ENCODE data around the gene TMEM109. TPM values are rescaled to one million over a fixed set of nuclear protein-coding genes. Genes with fewer than 3 reads are reported as not detected.

The TMEM109 gene
- total RNA-seq, 1 experiment from 2014 or later, result 165 TPM

- Histone ChIP-seq H3K9me3 (ENCODE audit: low read length) (no peaks in the 10 kb centered on the region), H3K4me2 (ENCODE audit: low read length) (no peak overlapping the region), H3K4me1 (ENCODE audit: insufficient read depth, low read length) (no peaks in the 10 kb centered on the region), H3K9me2 (replicated peaks; ENCODE audit: low read length) (no peaks in the 10 kb centered on the region), H2AFZ (ENCODE audit: low read length) (0 out of 2 replicates have a peak overlapping the region, but pooled peaks have one; percentile 11), H3K4me3 (ENCODE audit: low read length) (no peak overlapping the region), H3K79me2 (ENCODE audit: low read length) (no peaks in the 10 kb centered on the region), H3K9ac (ENCODE audit: low read length) (no peak overlapping the region), H3K27me3 (ENCODE audit: low read length) (peaks cover 38% of the 10 kb centered on the region), H3F3A (ENCODE audit: low read length, unreplicated experiment) (no peaks in the 10 kb centered on the region), H3K27ac (ENCODE audit: low read length) (no peak overlapping the region), H4K20me1 (ENCODE audit: low read length) (no peaks in the 10 kb centered on the region), H3K36me3 (ENCODE audit: low read depth, low read length) (no peaks in the 10 kb centered on the region)
- ATAC-seq, result peak; percentile 89
- CTCF ChIA-PET, result interaction anchor here (1.0 kb wide), 1 partner anchor 55 kb away, joined by 4 read pairs; no protein-coding TSS in a partner anchor
- BruUV-seq (replicated peaks), result no TSS peak
- intact Hi-C loops (cut with micrococcal nuclease), result loop anchor here (1.0 kb wide), 3 partner anchors 159 to 217 kb away; no protein-coding TSS in a partner anchor
- POLR2A ChIA-PET (ENCODE audit: unreplicated experiment), result interaction anchor here (0.6 kb wide), 1 partner anchor 16 kb away, joined by 3 read pairs; no protein-coding TSS in a partner anchor
- TF ChIP-seq CTCF (conservative IDR thresholded peaks at IDR 0.05; ENCODE audit: low read depth, low read length), result peak; percentile 96
- no peak for TF ChIP-seq EZH2phosphoT487 (IDR thresholded peaks at IDR 0.05; ENCODE audit: borderline replicate concordance, low read length)
- DNase-seq, result peak; percentile 75
Observed at GRCh38 chr11:60970369-60970774, 56.4 kb downstream of the TMEM109 start.

GRCh38 chr11:60970890-60971289 lies 56.9 kb downstream of the TMEM109 start:
- Histone ChIP-seq H3K4me1 (ENCODE audit: insufficient read depth, low read length) (no peaks in the 10 kb centered on the region), H3K4me3 (ENCODE audit: low read length) (no peak overlapping the region), H3K4me2 (ENCODE audit: low read length) (no peak overlapping the region), H3K9me3 (ENCODE audit: low read length) (no peaks in the 10 kb centered on the region), H3K9me2 (replicated peaks; ENCODE audit: low read length) (no peaks in the 10 kb centered on the region), H3K27me3 (ENCODE audit: low read length) (peaks cover 33% of the 10 kb centered on the region), H3K27ac (ENCODE audit: low read length) (no peak overlapping the region), H3K9ac (ENCODE audit: low read length) (no peak overlapping the region), H3F3A (ENCODE audit: low read length, unreplicated experiment) (no peaks in the 10 kb centered on the region), H4K20me1 (ENCODE audit: low read length) (no peaks in the 10 kb centered on the region), H3K36me3 (ENCODE audit: low read depth, low read length) (no peaks in the 10 kb centered on the region), H2AFZ (ENCODE audit: low read length) (no peak overlapping the region), H3K79me2 (ENCODE audit: low read length) (no peaks in the 10 kb centered on the region)
- no peak for DNase-seq
- POLR2A ChIA-PET (ENCODE audit: unreplicated experiment), result interaction anchor here (0.6 kb wide), 1 partner anchor 15 kb away, joined by 3 read pairs; no protein-coding TSS in a partner anchor
- no peak for ATAC-seq
- BruUV-seq (replicated peaks), result no TSS peak
- intact Hi-C loops (cut with micrococcal nuclease), result loop anchor here (1.0 kb wide), 3 partner anchors 158 to 216 kb away; no protein-coding TSS in a partner anchor
- CTCF ChIA-PET, result interaction anchor here (1.0 kb wide), 1 partner anchor 56 kb away, joined by 4 read pairs; no protein-coding TSS in a partner anchor
- TF ChIP-seq CTCF (conservative IDR thresholded peaks at IDR 0.05; ENCODE audit: low read depth, low read length) (no peak), EZH2phosphoT487 (IDR thresholded peaks at IDR 0.05; ENCODE audit: borderline replicate concordance, low read length) (no peak), EZH2 (IDR thresholded peaks at IDR 0.05; ENCODE audit: low read length, unreplicated experiment) (no peak)

GRCh38 chr11:60971520-60971919 lies 57.6 kb downstream of the TMEM109 start, which contains the start of gene CD6:
Gene CD6, plus strand, starts transcription at chr11:60971680. Its CDS starts 186 bp downstream, at chr11:60971866.
- DNase-seq, result no peak
- Histone ChIP-seq H3K9ac (ENCODE audit: low read length) (no peak within 1 kb of the TSS), H4K20me1 (ENCODE audit: low read length) (no peaks in the 10 kb centered on the region), H2AFZ (ENCODE audit: low read length) (0 out of 2 replicates have a peak within 1 kb of the TSS, but pooled peaks have one; percentile 11), H3K9me2 (replicated peaks; ENCODE audit: low read length) (no peaks in the 10 kb centered on the region), H3K27me3 (ENCODE audit: low read length) (peaks cover 26% of the 10 kb centered on the region), H3K9me3 (ENCODE audit: low read length) (no peaks in the 10 kb centered on the region), H3K4me2 (ENCODE audit: low read length) (no peak within 1 kb of the TSS), H3K36me3 (ENCODE audit: low read depth, low read length) (no peaks in the 10 kb centered on the region), H3F3A (ENCODE audit: low read length, unreplicated experiment) (no peaks in the 10 kb centered on the region), H3K4me3 (ENCODE audit: low read length) (no peak within 1 kb of the TSS), H3K4me1 (ENCODE audit: insufficient read depth, low read length) (no peaks in the 10 kb centered on the region), H3K79me2 (ENCODE audit: low read length) (no peaks in the 10 kb centered on the region), H3K27ac (ENCODE audit: low read length) (no peak within 1 kb of the TSS)
- CTCF ChIA-PET, result no interaction called here
- TF ChIP-seq EZH2 (IDR thresholded peaks at IDR 0.05; ENCODE audit: low read length, unreplicated experiment) (no peak), EZH2phosphoT487 (IDR thresholded peaks at IDR 0.05; ENCODE audit: borderline replicate concordance, low read length) (no peak), CTCF (conservative IDR thresholded peaks at IDR 0.05; ENCODE audit: low read depth, low read length) (no peak)
- intact Hi-C loops (cut with micrococcal nuclease), result no loop called here
- POLR2A ChIA-PET (ENCODE audit: unreplicated experiment), result no interaction called here
- ATAC-seq, result no peak
- no TSS peak for BruUV-seq (replicated peaks)
